A673 (cell line): ENCODE data around the gene ZCCHC24.

Source experiments
- EZH2 ChIP-seq: fragments of 200-600 bp; sonication (generic); IDR thresholded peaks from 2 replicates; pipeline ENCODE4 v1.6.1; 2017; ENCODE audit warnings: borderline replicate concordance, low read depth, mild to moderate bottlenecking, mixed read lengths, antibody characterized with exemption, low read length; ENCODE audit not compliant: poor library complexity, severe bottlenecking
- TF ChIP-seq, protein P1 (sequence below): fragments of 300-800, 200-600 bp; sonication (generic); conservative IDR thresholded peaks from 2 replicates; pipeline ENCODE4 v1.5.1; 2017; ENCODE audit warnings: low read depth, mild to moderate bottlenecking, antibody characterized with exemption, low read length, moderate library complexity, mixed read lengths

DNA sequence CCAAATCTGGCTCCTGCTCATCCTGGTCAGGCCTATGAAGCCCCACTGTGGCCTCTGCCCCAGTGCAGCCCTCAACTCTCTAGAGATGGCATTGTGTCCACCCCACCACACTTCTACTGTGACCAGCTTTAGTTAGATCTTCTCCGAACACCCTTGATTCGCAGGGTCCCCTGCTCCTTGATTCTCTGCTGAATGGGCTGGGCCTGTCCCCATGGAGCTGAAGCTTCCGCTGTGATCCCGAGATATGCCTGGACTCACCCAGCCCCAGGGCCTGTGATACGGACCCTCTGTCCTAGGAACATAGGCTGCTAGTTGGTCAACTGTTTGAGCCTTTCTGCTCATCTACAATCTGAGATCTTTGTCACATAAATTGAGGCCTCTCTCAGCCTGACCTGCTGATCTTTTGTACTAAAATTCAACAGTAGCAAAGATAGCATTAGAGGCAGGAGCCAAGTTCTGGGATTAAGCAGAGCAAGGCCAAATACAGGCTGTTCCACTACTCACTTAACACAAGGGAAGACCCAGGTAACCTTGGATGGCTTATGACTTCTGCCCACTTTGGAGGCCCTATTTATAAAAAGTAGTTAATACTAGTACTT, 104.7 kb downstream of the ZCCHC24 start:
- TF ChIP-seq, protein P1, sequence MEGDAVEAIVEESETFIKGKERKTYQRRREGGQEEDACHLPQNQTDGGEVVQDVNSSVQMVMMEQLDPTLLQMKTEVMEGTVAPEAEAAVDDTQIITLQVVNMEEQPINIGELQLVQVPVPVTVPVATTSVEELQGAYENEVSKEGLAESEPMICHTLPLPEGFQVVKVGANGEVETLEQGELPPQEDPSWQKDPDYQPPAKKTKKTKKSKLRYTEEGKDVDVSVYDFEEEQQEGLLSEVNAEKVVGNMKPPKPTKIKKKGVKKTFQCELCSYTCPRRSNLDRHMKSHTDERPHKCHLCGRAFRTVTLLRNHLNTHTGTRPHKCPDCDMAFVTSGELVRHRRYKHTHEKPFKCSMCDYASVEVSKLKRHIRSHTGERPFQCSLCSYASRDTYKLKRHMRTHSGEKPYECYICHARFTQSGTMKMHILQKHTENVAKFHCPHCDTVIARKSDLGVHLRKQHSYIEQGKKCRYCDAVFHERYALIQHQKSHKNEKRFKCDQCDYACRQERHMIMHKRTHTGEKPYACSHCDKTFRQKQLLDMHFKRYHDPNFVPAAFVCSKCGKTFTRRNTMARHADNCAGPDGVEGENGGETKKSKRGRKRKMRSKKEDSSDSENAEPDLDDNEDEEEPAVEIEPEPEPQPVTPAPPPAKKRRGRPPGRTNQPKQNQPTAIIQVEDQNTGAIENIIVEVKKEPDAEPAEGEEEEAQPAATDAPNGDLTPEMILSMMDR, result no peak
- TF ChIP-seq EZH2, result no peak
